ENCODE results near the gene RAB12.

The RAB12 gene

DNA sequence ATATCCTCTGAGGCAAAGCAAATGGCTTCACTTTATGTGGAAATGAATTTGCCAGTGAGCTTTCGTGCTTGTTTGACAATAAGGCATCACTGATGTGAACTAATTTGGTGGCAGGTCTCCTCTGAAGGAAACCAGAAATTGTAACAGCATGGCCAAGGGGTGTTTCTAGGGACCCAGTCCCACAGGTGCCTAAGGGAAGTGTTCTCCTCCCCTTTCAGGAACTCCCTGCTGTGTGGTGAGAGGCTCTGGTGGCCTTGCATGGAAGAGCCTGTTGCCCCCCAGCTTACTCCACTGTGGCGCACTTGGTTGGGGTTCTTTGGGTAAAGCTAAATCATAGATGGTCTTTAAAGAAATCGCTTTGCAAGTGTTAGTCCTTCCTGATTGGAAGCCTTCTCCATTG is 20.4 kb downstream of the RAB12 start:
- H3K4me2 ChIP-seq (ENCODE audit: low read length) = no peak overlapping the region
- H3K79me1 ChIP-seq (ENCODE audit: low read length) = no peaks in the 10 kb centered on the region
- H3K79me2 ChIP-seq (ENCODE audit: control insufficient read depth, insufficient read depth, low read length, poor library complexity) = no peaks in the 10 kb centered on the region
- H3K23ac ChIP-seq (ENCODE audit: low read length) = no peak overlapping the region
- H3K4me3 ChIP-seq (ENCODE audit: low read depth, low read length) = no peak overlapping the region
- H3K9me3 ChIP-seq (ENCODE audit: insufficient read depth, low read depth, low read length) = no peaks in the 10 kb centered on the region
- no peak overlapping the region for H4K8ac ChIP-seq (ENCODE audit: low read depth, low read length)
- H3K18ac ChIP-seq (ENCODE audit: low read length) = no peak overlapping the region
- peaks cover 6 to 19% of the 10 kb centered on the region in 2 experiments for H3K36me3 ChIP-seq (ENCODE audit: control insufficient read depth in 1 of 2, insufficient read depth in 2 of 2, low read length in 2 of 2)
- H3K27ac ChIP-seq (ENCODE audit: low read depth, low read length) = no peak overlapping the region
- H2BK5ac ChIP-seq (ENCODE audit: low read depth, low read length, poor library complexity) = no peak overlapping the region
- H2AFZ ChIP-seq (ENCODE audit: insufficient read depth, low read length, poor library complexity) = no peak overlapping the region
- H2BK120ac ChIP-seq (ENCODE audit: insufficient read depth, low read length, poor library complexity) = no peak overlapping the region
- H3K4me1 ChIP-seq (ENCODE audit: control insufficient read depth in 1 of 2, insufficient read depth in 2 of 2, low read length in 2 of 2) = no peaks in the 10 kb centered on the region
- no peak overlapping the region for H3K14ac ChIP-seq (ENCODE audit: low read length)
- no peak overlapping the region for H3K9ac ChIP-seq (ENCODE audit: low read length)
- H2BK12ac ChIP-seq (ENCODE audit: low read length) = no peak overlapping the region
- H4K91ac ChIP-seq (ENCODE audit: low read depth, low read length) = no peak overlapping the region
- WGBS (ENCODE audit: extremely low coverage, insufficient coverage, insufficient read length) = no CpG with 5 or more reads among the region's 3 CpGs
- no peak for DNase-seq
- no peaks in the 10 kb centered on the region for H3K27me3 ChIP-seq (ENCODE audit: insufficient read depth, low read length)
- H4K12ac ChIP-seq (ENCODE audit: low read depth, low read length) = no peak overlapping the region
- no peak overlapping the region for H2AK5ac ChIP-seq (ENCODE audit: low read length)
- H3K4ac ChIP-seq (ENCODE audit: low read depth, low read length) = no peak overlapping the region

- Histone ChIP-seq H3K27ac (ENCODE audit: low read depth, low read length) (no peak overlapping the region), H3K79me1 (ENCODE audit: low read length) (no peaks in the 10 kb centered on the region), H3K27me3 (ENCODE audit: insufficient read depth, low read length) (no peaks in the 10 kb centered on the region), H3K23ac (ENCODE audit: low read length) (no peak overlapping the region), H3K9me3 (ENCODE audit: insufficient read depth, low read depth, low read length) (no peaks in the 10 kb centered on the region), H3K14ac (ENCODE audit: low read length) (no peak overlapping the region), H4K12ac (ENCODE audit: low read depth, low read length) (no peak overlapping the region), H2BK12ac (ENCODE audit: low read length) (no peak overlapping the region), H3K4me2 (ENCODE audit: low read length) (no peak overlapping the region), H2BK5ac (ENCODE audit: low read depth, low read length, poor library complexity) (no peak overlapping the region), H3K4me3 (ENCODE audit: low read depth, low read length) (no peak overlapping the region), H2AFZ (ENCODE audit: insufficient read depth, low read length, poor library complexity) (no peak overlapping the region), H3K4me1 (ENCODE audit: control insufficient read depth in 1 of 2, insufficient read depth in 2 of 2, low read length in 2 of 2) (no peaks in the 10 kb centered on the region), H4K8ac (ENCODE audit: low read depth, low read length) (no peak overlapping the region), H2AK5ac (ENCODE audit: low read length) (no peak overlapping the region), H3K9ac (ENCODE audit: low read length) (no peak overlapping the region), H2BK120ac (ENCODE audit: insufficient read depth, low read length, poor library complexity) (no peak overlapping the region), H3K4ac (ENCODE audit: low read depth, low read length) (no peak overlapping the region), H3K79me2 (ENCODE audit: control insufficient read depth, insufficient read depth, low read length, poor library complexity) (no peaks in the 10 kb centered on the region), H3K18ac (ENCODE audit: low read length) (no peak overlapping the region), H3K36me3 (ENCODE audit: control insufficient read depth in 1 of 2, insufficient read depth in 2 of 2, low read length in 2 of 2) (peaks cover 6 to 24% of the 10 kb centered on the region in 2 experiments), H4K91ac (ENCODE audit: low read depth, low read length) (no peak overlapping the region)
- DNase-seq = no peak
- WGBS (ENCODE audit: extremely low coverage, insufficient coverage, insufficient read length) = no CpG with 5 or more reads among the region's 2 CpGs
Measured at GRCh38 chr18:8630546-8630945, 21.3 kb downstream of the RAB12 start.

DNA sequence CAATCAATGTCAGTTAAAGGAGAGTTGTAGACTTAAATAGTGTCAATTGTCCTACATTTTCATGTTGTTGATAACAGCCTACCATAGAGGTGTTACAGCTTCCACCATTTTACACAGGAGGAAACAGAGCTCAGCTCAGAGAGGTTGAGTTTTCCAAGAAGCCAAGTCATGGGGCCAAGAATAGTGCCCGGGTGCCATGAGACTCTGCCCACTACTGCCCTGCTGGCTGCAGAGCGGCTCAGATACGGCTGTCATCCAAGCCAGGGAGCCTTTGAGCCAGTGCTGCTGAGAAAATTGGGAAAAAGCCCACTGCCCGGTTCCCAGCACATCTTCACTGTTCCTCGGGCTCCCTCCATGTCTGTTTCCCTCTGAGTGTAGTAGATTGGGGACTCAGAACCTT is 22.0 kb downstream of the RAB12 start:
- Histone ChIP-seq H3K14ac (ENCODE audit: low read length) (no peak overlapping the region), H2BK12ac (ENCODE audit: low read length) (no peak overlapping the region), H4K12ac (ENCODE audit: low read depth, low read length) (no peak overlapping the region), H2BK5ac (ENCODE audit: low read depth, low read length, poor library complexity) (no peak overlapping the region), H4K91ac (ENCODE audit: low read depth, low read length) (no peak overlapping the region), H2AFZ (ENCODE audit: insufficient read depth, low read length, poor library complexity) (no peak overlapping the region), H3K27me3 (ENCODE audit: insufficient read depth, low read length) (no peaks in the 10 kb centered on the region), H3K79me2 (ENCODE audit: control insufficient read depth, insufficient read depth, low read length, poor library complexity) (no peaks in the 10 kb centered on the region), H3K79me1 (ENCODE audit: low read length) (no peaks in the 10 kb centered on the region), H3K4me3 (ENCODE audit: low read depth, low read length) (no peak overlapping the region), H2AK5ac (ENCODE audit: low read length) (no peak overlapping the region), H3K4me2 (ENCODE audit: low read length) (no peak overlapping the region), H3K4me1 (ENCODE audit: control insufficient read depth in 1 of 2, insufficient read depth in 2 of 2, low read length in 2 of 2) (no peaks in the 10 kb centered on the region), H4K8ac (ENCODE audit: low read depth, low read length) (no peak overlapping the region), H3K9ac (ENCODE audit: low read length) (no peak overlapping the region), H3K4ac (ENCODE audit: low read depth, low read length) (no peak overlapping the region), H3K36me3 (ENCODE audit: control insufficient read depth in 1 of 2, insufficient read depth in 2 of 2, low read length in 2 of 2) (peaks cover 9 to 25% of the 10 kb centered on the region in 2 experiments), H3K9me3 (ENCODE audit: insufficient read depth, low read depth, low read length) (no peaks in the 10 kb centered on the region), H3K23ac (ENCODE audit: low read length) (no peak overlapping the region), H3K18ac (ENCODE audit: low read length) (no peak overlapping the region), H2BK120ac (ENCODE audit: insufficient read depth, low read length, poor library complexity) (no peak overlapping the region), H3K27ac (ENCODE audit: low read depth, low read length) (no peak overlapping the region)
- no CpG with 5 or more reads among the region's 5 CpGs for WGBS (ENCODE audit: extremely low coverage, insufficient coverage, insufficient read length)
- DNase-seq = no peak

DNA sequence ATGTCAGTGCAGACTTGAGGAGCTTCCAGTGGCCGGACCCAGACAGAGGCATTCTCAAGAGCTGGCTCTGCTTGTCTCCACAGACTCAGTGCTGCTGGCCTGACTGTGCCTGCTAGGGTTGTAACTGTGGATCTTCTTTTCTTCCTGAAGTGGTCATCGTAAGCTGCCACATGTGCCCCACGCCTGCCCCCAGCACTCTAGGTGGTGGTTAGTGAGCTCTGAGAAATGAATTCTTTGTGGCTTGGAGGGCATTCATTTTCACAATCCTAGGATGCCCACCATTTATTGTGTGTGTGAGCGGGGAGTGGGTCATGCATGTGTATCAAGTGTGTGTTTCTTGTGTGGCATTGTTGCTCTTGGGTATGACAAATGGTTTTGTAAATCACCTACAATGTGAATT is 23.1 kb downstream of the RAB12 start:
- no peak overlapping the region for H3K4me2 ChIP-seq (ENCODE audit: low read length)
- no peak overlapping the region for H3K18ac ChIP-seq (ENCODE audit: low read length)
- H2AK5ac ChIP-seq (ENCODE audit: low read length) = no peak overlapping the region
- no CpG with 5 or more reads among the region's 4 CpGs for WGBS (ENCODE audit: extremely low coverage, insufficient coverage, insufficient read length)
- H4K12ac ChIP-seq (ENCODE audit: low read depth, low read length) = no peak overlapping the region
- H3K14ac ChIP-seq (ENCODE audit: low read length) = no peak overlapping the region
- no peak overlapping the region for H4K91ac ChIP-seq (ENCODE audit: low read depth, low read length)
- no peak overlapping the region for H3K4ac ChIP-seq (ENCODE audit: low read depth, low read length)
- no peak overlapping the region for H2AFZ ChIP-seq (ENCODE audit: insufficient read depth, low read length, poor library complexity)
- H3K23ac ChIP-seq (ENCODE audit: low read length) = no peak overlapping the region
- no peak overlapping the region for H3K27ac ChIP-seq (ENCODE audit: low read depth, low read length)
- H3K9me3 ChIP-seq (ENCODE audit: insufficient read depth, low read depth, low read length) = no peaks in the 10 kb centered on the region
- H3K27me3 ChIP-seq (ENCODE audit: insufficient read depth, low read length) = no peaks in the 10 kb centered on the region
- H2BK12ac ChIP-seq (ENCODE audit: low read length) = no peak overlapping the region
- H4K8ac ChIP-seq (ENCODE audit: low read depth, low read length) = no peak overlapping the region
- no peak overlapping the region for H3K4me3 ChIP-seq (ENCODE audit: low read depth, low read length)
- peaks cover 12 to 29% of the 10 kb centered on the region in 2 experiments for H3K36me3 ChIP-seq (ENCODE audit: control insufficient read depth in 1 of 2, insufficient read depth in 2 of 2, low read length in 2 of 2)
- no peaks in the 10 kb centered on the region for H3K79me2 ChIP-seq (ENCODE audit: control insufficient read depth, insufficient read depth, low read length, poor library complexity)
- no peak overlapping the region for H2BK120ac ChIP-seq (ENCODE audit: insufficient read depth, low read length, poor library complexity)
- no peaks in the 10 kb centered on the region for H3K79me1 ChIP-seq (ENCODE audit: low read length)
- no peak for DNase-seq
- H3K4me1 ChIP-seq (ENCODE audit: control insufficient read depth in 1 of 2, insufficient read depth in 2 of 2, low read length in 2 of 2) = no peaks in the 10 kb centered on the region
- no peak overlapping the region for H2BK5ac ChIP-seq (ENCODE audit: low read depth, low read length, poor library complexity)
- no peak overlapping the region for H3K9ac ChIP-seq (ENCODE audit: low read length)
